OCI-LY3 (cell line): ENCODE data around the gene TIFAB.

Source experiments
- EZH2phosphoT487 ChIP-seq: fragments of 200-600 bp; shearing (Covaris generic); IDR thresholded peaks from 2 replicates; pipeline ENCODE4 v1.6.1; 2018; ENCODE audit warnings: antibody characterized with exemption, mixed run types, low read depth
- TF ChIP-seq, protein P1 (sequence below): fragments of 200-600, 300-600 bp; sonication (generic); IDR thresholded peaks from 2 replicates; pipeline ENCODE4 v1.5.1; 2014; ENCODE audit warnings: antibody characterized with exemption, low read length, low read depth

DNA sequence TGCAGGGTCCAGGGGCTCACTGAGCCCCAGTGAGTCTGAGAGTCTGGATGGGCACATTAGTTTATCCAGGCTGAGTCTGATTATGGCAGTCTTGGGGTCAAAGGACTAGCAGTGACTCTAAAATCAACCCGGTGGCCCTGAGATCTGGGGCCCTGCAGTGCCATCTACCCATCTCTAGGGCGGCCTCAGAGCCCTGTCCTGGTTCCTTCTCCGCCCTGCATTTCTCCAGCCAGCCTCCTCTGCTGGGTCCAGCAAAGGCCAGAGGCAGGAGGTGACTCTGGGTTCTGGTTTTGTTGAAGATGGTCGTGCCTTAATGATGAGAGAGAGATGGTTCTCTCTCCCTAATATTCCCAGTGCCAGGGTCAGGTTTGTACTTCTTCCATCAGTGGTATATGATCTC is 20.0 kb downstream of the TIFAB start:
- TF ChIP-seq, protein P1, sequence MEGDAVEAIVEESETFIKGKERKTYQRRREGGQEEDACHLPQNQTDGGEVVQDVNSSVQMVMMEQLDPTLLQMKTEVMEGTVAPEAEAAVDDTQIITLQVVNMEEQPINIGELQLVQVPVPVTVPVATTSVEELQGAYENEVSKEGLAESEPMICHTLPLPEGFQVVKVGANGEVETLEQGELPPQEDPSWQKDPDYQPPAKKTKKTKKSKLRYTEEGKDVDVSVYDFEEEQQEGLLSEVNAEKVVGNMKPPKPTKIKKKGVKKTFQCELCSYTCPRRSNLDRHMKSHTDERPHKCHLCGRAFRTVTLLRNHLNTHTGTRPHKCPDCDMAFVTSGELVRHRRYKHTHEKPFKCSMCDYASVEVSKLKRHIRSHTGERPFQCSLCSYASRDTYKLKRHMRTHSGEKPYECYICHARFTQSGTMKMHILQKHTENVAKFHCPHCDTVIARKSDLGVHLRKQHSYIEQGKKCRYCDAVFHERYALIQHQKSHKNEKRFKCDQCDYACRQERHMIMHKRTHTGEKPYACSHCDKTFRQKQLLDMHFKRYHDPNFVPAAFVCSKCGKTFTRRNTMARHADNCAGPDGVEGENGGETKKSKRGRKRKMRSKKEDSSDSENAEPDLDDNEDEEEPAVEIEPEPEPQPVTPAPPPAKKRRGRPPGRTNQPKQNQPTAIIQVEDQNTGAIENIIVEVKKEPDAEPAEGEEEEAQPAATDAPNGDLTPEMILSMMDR = no peak
- TF ChIP-seq EZH2phosphoT487 = no peak
